ENCODE results near the gene TMEM18.

DNA sequence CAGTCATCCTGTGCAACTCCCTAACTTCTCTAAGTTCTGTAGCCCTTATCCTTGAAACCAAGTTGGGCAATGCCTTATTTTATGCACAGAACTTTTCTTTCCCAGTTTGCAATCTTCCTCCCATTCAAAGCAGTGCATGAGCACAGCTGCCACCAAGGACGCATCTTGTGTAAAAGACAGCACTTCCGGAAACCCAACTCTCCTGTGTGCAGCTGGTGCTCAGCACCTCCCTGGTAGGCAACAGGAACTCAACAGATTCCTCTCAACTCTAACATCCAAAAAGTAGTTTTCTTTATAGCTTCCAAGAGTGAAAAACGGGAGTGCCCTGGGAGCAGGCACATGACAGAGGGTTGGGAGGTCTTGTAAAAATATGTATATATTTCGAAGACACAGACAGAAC lies 2.2 kb downstream of the TMEM18 start:
- TF ChIP-seq TCF7L2 (IDR thresholded peaks at IDR 0.05; ENCODE audit: low read depth, low read length) (no peak), POLR2AphosphoS5 (IDR thresholded peaks at IDR 0.05; ENCODE audit: low read depth, low read length) (no peak), SIN3A (IDR thresholded peaks at IDR 0.05; ENCODE audit: borderline replicate concordance, insufficient read depth, low read depth, low read length) (no peak)
- TF ChIP-seq, protein P1, sequence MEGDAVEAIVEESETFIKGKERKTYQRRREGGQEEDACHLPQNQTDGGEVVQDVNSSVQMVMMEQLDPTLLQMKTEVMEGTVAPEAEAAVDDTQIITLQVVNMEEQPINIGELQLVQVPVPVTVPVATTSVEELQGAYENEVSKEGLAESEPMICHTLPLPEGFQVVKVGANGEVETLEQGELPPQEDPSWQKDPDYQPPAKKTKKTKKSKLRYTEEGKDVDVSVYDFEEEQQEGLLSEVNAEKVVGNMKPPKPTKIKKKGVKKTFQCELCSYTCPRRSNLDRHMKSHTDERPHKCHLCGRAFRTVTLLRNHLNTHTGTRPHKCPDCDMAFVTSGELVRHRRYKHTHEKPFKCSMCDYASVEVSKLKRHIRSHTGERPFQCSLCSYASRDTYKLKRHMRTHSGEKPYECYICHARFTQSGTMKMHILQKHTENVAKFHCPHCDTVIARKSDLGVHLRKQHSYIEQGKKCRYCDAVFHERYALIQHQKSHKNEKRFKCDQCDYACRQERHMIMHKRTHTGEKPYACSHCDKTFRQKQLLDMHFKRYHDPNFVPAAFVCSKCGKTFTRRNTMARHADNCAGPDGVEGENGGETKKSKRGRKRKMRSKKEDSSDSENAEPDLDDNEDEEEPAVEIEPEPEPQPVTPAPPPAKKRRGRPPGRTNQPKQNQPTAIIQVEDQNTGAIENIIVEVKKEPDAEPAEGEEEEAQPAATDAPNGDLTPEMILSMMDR (IDR thresholded peaks at IDR 0.05) = no peak
- TF ChIP-seq, protein P2, sequence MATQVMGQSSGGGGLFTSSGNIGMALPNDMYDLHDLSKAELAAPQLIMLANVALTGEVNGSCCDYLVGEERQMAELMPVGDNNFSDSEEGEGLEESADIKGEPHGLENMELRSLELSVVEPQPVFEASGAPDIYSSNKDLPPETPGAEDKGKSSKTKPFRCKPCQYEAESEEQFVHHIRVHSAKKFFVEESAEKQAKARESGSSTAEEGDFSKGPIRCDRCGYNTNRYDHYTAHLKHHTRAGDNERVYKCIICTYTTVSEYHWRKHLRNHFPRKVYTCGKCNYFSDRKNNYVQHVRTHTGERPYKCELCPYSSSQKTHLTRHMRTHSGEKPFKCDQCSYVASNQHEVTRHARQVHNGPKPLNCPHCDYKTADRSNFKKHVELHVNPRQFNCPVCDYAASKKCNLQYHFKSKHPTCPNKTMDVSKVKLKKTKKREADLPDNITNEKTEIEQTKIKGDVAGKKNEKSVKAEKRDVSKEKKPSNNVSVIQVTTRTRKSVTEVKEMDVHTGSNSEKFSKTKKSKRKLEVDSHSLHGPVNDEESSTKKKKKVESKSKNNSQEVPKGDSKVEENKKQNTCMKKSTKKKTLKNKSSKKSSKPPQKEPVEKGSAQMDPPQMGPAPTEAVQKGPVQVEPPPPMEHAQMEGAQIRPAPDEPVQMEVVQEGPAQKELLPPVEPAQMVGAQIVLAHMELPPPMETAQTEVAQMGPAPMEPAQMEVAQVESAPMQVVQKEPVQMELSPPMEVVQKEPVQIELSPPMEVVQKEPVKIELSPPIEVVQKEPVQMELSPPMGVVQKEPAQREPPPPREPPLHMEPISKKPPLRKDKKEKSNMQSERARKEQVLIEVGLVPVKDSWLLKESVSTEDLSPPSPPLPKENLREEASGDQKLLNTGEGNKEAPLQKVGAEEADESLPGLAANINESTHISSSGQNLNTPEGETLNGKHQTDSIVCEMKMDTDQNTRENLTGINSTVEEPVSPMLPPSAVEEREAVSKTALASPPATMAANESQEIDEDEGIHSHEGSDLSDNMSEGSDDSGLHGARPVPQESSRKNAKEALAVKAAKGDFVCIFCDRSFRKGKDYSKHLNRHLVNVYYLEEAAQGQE (IDR thresholded peaks at IDR 0.05; ENCODE audit: insufficient read depth in 1 of 2, low read depth in 2 of 2, low read length in 1 of 2) = no peak
